CD14-positive monocyte (primary cell): ENCODE measurements around the gene EGLN1. TPM values are rescaled to one million over a fixed set of nuclear protein-coding genes. Genes with fewer than 3 reads are reported as not detected.

ENCODE experiments used
- DNase-seq, 3 donors: peaks; one replicate each; pipeline ENCODE4 v3.0.0-alpha.2; 2011 to 2022
- H2AFZ ChIP-seq: 2 replicates; pipeline ENCODE4 v1.6.0; 2012; ENCODE audit warnings: mild to moderate bottlenecking, low read depth, low read length, inconsistent platforms; ENCODE audit not compliant: insufficient read depth, poor library complexity, severe bottlenecking
- H3K27ac ChIP-seq, 2 donors: 1 replicate in 1 of 2; 2 replicates in 1 of 2; pipeline ENCODE4 v1.5.1; 2012 to 2013; ENCODE audit warnings: low read length in 2 of 2, control low read depth in 1 of 2, inconsistent platforms in 1 of 2, low read depth in 1 of 2, mild to moderate bottlenecking in 1 of 2
- H3K27me3 ChIP-seq, 2 donors: one replicate each; pipeline versions ENCODE4 v1.6.0 to v1.6.1; 2011 to 2013; ENCODE audit warnings: low read length in 2 of 2; ENCODE audit not compliant: control insufficient read depth in 2 of 2, insufficient read depth in 2 of 2
- H3K36me3 ChIP-seq, 2 donors: replicated peaks in 1 of 2; 1 replicate in 1 of 2; 2 replicates in 1 of 2; pipeline versions ENCODE4 v1.5.1 to v1.6.1; 2012 to 2013; ENCODE audit warnings: low read length in 2 of 2, control low read depth in 1 of 2, inconsistent platforms in 1 of 2, mild to moderate bottlenecking in 1 of 2; ENCODE audit not compliant: insufficient read depth in 2 of 2, control insufficient read depth in 1 of 2
- H3K4me1 ChIP-seq, 2 donors: 1 replicate in 1 of 2; 2 replicates in 1 of 2; pipeline versions ENCODE4 v1.5.1 to v1.6.1; 2012 to 2013; ENCODE audit warnings: low read length in 2 of 2, control low read depth in 1 of 2, inconsistent platforms in 1 of 2, mild to moderate bottlenecking in 1 of 2, moderate library complexity in 1 of 2; ENCODE audit not compliant: insufficient read depth in 2 of 2, control insufficient read depth in 1 of 2
- H3K4me2 ChIP-seq: replicated peaks from 2 replicates; pipeline ENCODE3; 2012; ENCODE audit warnings: low read length, moderate library complexity, mild to moderate bottlenecking; ENCODE audit not compliant: poor library complexity, severe bottlenecking; ENCODE audit errors: extremely low read depth
- H3K4me3 ChIP-seq, 3 experiments: fragments of 200-600 bp in 1 of 3; sonication (generic) in 1 of 3; replicated peaks in 1 of 3; 1 replicate in 2 of 3; 2 replicates in 1 of 3; pipeline ENCODE4 v1.5.1; 2011 to 2013; ENCODE audit warnings: low read length in 3 of 3, mild to moderate bottlenecking in 3 of 3, control low read depth in 2 of 3, low read depth in 2 of 3, inconsistent platforms in 1 of 3, moderate library complexity in 1 of 3
- H3K79me2 ChIP-seq: 2 replicates; pipeline ENCODE4 v1.6.0; 2012; ENCODE audit warnings: mild to moderate bottlenecking, control low read depth, inconsistent platforms, low read length, moderate library complexity; ENCODE audit not compliant: insufficient read depth
- H3K9ac ChIP-seq: 2 replicates; pipeline ENCODE4 v1.6.0; 2017; ENCODE audit warnings: low read length, mild to moderate bottlenecking; ENCODE audit not compliant: insufficient read depth, poor library complexity, severe bottlenecking
- H3K9me3 ChIP-seq, 2 donors: replicated peaks in 1 of 2; 1 replicate in 1 of 2; 2 replicates in 1 of 2; pipeline versions ENCODE4 v1.5.1 to v1.6.1; 2012 to 2013; ENCODE audit warnings: low read length in 2 of 2, control low read depth in 1 of 2; ENCODE audit not compliant: control insufficient read depth in 1 of 2, insufficient read depth in 1 of 2
- H4K20me1 ChIP-seq: 2 replicates; pipeline ENCODE4 v1.6.0; 2012; ENCODE audit warnings: mild to moderate bottlenecking, low read length, control low read depth, moderate library complexity; ENCODE audit not compliant: insufficient read depth
- H3K27ac Mint-ChIP-seq, 7 donors: one replicate each; pipeline ENCODE4 v1.8.0; 2020; ENCODE audit warnings: mild to moderate bottlenecking in 7 of 7, mixed read lengths in 7 of 7, moderate library complexity in 6 of 7, inconsistent platforms in 2 of 7
- H3K27me3 Mint-ChIP-seq, 3 donors: one replicate each; pipeline ENCODE4 v1.8.0; 2021 to 2022; ENCODE audit warnings: low read depth in 3 of 3, mild to moderate bottlenecking in 3 of 3, mixed read lengths in 3 of 3, moderate library complexity in 3 of 3, inconsistent platforms in 1 of 3
- H3K36me3 Mint-ChIP-seq, 2 donors: one replicate each; pipeline ENCODE4 v1.8.0; 2020; ENCODE audit warnings: mixed read lengths in 2 of 2, inconsistent platforms in 1 of 2, mild to moderate bottlenecking in 1 of 2
- H3K4me1 Mint-ChIP-seq: one replicate; pipeline ENCODE4 v1.8.0; 2020; ENCODE audit warnings: mild to moderate bottlenecking, mixed read lengths
- H3K4me3 Mint-ChIP-seq, 2 donors: one replicate each; pipeline ENCODE4 v1.8.0; 2020; ENCODE audit warnings: mild to moderate bottlenecking in 2 of 2, mixed read lengths in 2 of 2, moderate library complexity in 1 of 2
- H3K9me3 Mint-ChIP-seq, 7 donors: one replicate each; pipeline ENCODE4 v1.8.0; 2020 to 2022; ENCODE audit warnings: mixed read lengths in 7 of 7, mild to moderate bottlenecking in 6 of 7, moderate library complexity in 6 of 7, inconsistent platforms in 2 of 7
- WGBS: methylation state at CpG from one replicate; pipeline ENCODE4 v1.1.5; 2013; ENCODE audit warnings: missing lambda C conversion rate; ENCODE audit not compliant: insufficient coverage; 5-methylcytosine and 5-hydroxymethylcytosine counted together
- intact Hi-C, 2 donors: fragments of 100-400 bp; cut with micrococcal nuclease; formaldehyde crosslinking; loops; one replicate each; pipeline versions ENCODE4 v1.15.0 to v1.15.1; 2023
- polyA plus RNA-seq, 3 donors: library from polyadenylated mRNA; depleted of rRNA in 1 of 3; unstranded in 2 of 3; stranded (reverse) in 1 of 3; fragments of 300-500 nt in 2 of 3; fragments of >200 nt in 1 of 3; fragmentation: Illumina TruSeq in 2 of 3; gene quantifications; 1 replicate in 2 of 3; 2 replicates in 1 of 3; pipeline ENCODE4 v1.2.3, GENCODE V29; 2012 to 2021
- TF ChIP-seq, protein P1 (sequence below): fragments of 200-600 bp; IDR thresholded peaks from one replicate; pipeline ENCODE4 v1.8.0; 2022; ENCODE audit warnings: antibody characterized with exemption, mild to moderate bottlenecking

The EGLN1 gene
- polyA plus RNA-seq, 3 donors = 12.9 to 27.7 (median 23.1) TPM

DNA sequence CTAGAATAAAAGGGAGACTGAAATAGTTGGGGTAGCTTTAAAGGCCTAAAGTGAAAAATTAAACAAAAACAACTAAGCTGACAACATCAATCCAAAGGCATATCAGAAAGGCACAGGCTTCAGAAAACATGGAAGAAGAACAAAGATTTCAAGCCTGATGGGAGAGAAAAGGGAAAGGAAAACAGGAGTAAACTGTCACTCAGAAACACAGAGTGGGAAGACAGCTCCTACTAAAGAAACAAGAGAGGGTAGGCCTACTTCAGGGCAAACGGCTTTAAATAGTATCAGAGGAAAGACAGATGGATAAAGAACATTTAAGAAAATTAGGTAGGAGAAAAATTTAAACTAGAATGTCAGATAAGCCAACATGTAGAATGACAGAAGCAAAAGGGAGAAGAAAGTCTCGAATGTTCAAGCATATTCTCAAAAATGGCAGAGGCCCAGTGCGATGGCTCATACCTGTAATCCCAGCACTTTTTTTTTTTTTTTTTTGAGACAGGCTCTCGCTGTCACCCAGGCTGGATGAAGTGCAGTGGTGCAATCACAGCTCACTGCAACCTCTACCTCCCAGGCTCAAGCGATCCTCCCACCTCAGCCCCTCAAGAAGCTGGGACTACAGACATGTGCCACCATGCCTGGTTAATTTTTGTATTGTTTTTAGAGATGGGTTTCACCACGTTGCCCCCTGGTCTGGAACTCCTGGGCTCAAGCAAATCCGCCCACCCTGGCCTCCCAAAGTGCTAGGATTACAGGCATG is 7.6 kb downstream of the EGLN1 start:
- Histone ChIP-seq H3K4me1 (peaks cover 28 to 40% of the 10 kb centered on the region in 2 donors), H3K27ac (no peak overlapping the region), H3K4me2 (no peak overlapping the region), H2AFZ (no peak overlapping the region), H3K9me3 (no peaks in the 10 kb centered on the region), H3K4me3 (no peak overlapping the region), H3K27me3 (no peaks in the 10 kb centered on the region), H3K36me3 (peaks cover 0 to 29% of the 10 kb centered on the region in 2 donors), H3K79me2 (peaks cover 100% of the 10 kb centered on the region), H4K20me1 (peaks cover 100% of the 10 kb centered on the region), H3K9ac (no peak overlapping the region)
- WGBS = 100% methylated on average over 2 of the region's 7 CpGs
- Mint-ChIP-seq H3K9me3 (no peaks in the 10 kb centered on the region), H3K36me3 (peaks cover 47% of the 10 kb centered on the region in 2 donors), H3K27me3 (peaks cover 0 to 1% (median 0%) of the 10 kb centered on the region in 3 donors), H3K27ac (peak overlapping the region in 2 of 7 donors; percentile 27 to 32), H3K4me1 (peaks cover 62% of the 10 kb centered on the region), H3K4me3 (no peak overlapping the region)
- DNase-seq = no peak
- TF ChIP-seq, protein P1, sequence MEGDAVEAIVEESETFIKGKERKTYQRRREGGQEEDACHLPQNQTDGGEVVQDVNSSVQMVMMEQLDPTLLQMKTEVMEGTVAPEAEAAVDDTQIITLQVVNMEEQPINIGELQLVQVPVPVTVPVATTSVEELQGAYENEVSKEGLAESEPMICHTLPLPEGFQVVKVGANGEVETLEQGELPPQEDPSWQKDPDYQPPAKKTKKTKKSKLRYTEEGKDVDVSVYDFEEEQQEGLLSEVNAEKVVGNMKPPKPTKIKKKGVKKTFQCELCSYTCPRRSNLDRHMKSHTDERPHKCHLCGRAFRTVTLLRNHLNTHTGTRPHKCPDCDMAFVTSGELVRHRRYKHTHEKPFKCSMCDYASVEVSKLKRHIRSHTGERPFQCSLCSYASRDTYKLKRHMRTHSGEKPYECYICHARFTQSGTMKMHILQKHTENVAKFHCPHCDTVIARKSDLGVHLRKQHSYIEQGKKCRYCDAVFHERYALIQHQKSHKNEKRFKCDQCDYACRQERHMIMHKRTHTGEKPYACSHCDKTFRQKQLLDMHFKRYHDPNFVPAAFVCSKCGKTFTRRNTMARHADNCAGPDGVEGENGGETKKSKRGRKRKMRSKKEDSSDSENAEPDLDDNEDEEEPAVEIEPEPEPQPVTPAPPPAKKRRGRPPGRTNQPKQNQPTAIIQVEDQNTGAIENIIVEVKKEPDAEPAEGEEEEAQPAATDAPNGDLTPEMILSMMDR = no peak
- intact Hi-C loops = no loop called here

DNA sequence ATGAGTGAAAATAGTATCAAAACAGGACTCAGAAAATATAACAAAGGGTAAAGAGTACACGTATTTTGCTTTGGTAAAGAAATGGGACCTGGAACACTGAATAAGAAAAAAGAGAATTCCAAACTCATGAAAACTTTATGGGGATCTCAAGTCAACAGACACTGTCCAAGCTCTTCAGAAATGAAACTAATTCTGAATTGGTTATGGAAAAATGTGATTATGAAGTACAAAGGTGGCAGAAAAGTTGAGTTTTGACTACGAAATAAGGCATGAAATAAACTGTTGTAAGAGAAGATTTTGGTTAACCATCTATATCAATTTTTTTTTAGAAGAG is 8.4 kb downstream of the EGLN1 start:
- peaks cover 55% of the 10 kb centered on the region for H3K4me1 Mint-ChIP-seq
- H3K4me3 Mint-ChIP-seq = no peak overlapping the region
- Histone ChIP-seq H3K27me3 (no peaks in the 10 kb centered on the region), H3K9me3 (no peaks in the 10 kb centered on the region), H2AFZ (no peak overlapping the region), H3K4me3 (no peak overlapping the region), H3K9ac (no peak overlapping the region), H4K20me1 (peaks cover 100% of the 10 kb centered on the region), H3K4me2 (no peak overlapping the region), H3K27ac (no peak overlapping the region), H3K79me2 (peaks cover 100% of the 10 kb centered on the region), H3K36me3 (peaks cover under 1 to 34% of the 10 kb centered on the region in 2 donors), H3K4me1 (peaks cover 21 to 35% of the 10 kb centered on the region in 2 donors)
- DNase-seq = no peak
- peaks cover 0 to 1% (median 0%) of the 10 kb centered on the region in 3 donors for H3K27me3 Mint-ChIP-seq
- H3K36me3 Mint-ChIP-seq = peaks cover 43 to 47% of the 10 kb centered on the region in 2 donors
- 100% methylated on average over 1 of the region's 2 CpGs for WGBS
- intact Hi-C loops = no loop called here
- TF ChIP-seq, protein P1 = no peak
- no peak overlapping the region for H3K27ac Mint-ChIP-seq
- no peaks in the 10 kb centered on the region for H3K9me3 Mint-ChIP-seq
